Measurements from ENCODE around the gene FAM72B.
"Not testable (repeated sequence)": the region's sequence is repeated elsewhere in the genome, so short reads cannot be mapped to it uniquely, and the experiment has no call there.

FAM72B gene
- total RNA-seq = 0 to 1.3 (median 0.39) reads per million in 9 experiments

DNA sequence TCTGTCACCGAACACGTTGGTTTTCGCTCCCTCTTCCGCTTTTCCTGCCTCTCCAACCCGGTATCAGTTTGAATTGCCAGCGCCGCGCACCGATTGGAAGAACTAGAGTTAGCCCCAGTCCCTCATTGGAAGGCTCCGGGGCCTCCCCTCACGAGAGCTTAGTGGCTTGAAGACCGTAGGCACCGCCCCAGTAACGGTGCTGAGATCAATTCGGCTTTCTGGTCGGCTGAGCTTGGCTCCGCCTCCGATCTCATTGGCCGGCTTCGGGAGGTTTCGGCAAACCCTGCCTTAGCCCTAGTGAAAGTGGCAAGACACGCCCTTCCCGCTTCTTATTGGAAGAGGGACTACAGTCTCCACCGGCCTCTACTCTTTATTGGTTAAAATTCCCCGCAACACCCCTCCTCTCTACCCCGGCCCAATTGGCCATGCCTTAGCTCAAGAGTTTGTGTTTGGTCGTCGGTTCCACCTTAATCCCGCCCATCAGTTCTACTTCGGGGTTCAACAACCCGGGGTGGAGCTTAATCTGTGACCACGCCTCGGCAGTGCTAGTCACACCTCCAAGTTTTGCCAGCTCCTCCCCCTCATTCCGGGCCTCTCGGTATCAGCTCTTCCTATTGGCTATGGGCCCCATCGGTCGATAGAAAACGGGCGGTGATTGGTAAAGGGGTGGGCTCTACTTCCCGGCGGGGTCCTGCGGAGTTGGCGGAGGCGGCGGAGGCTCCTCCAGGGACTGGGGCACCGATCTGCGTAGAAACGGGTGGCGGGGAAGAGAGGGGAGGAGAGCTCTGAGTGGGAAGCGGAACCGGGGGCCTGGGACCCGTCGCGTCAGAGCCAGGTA lies at the start of gene FAM72B, which contains the start of gene SRGAP2C:
FAM72B (minus strand) TSS at position 51 of the 838 bp plus-strand sequence. CDS start 851 bp downstream, outside the sequence.
SRGAP2C (plus strand) TSS at position 686 of the 838 bp plus-strand sequence. CDS start 2,472 bp downstream, outside the sequence.
- not testable (repeated sequence) for H3K36me3 Mint-ChIP-seq (ENCODE audit: insufficient read depth); H3K9me3 Mint-ChIP-seq; H3K27me3 Mint-ChIP-seq; H3K4me1 Mint-ChIP-seq (ENCODE audit: low read depth in 2 of 2)
- ATAC-seq (replicated peaks) (peak; percentile 78), DNase-seq (peak; percentile 91 to 93 (median 91))
- H3K27ac Mint-ChIP-seq = peak within 1 kb of the TSS in 1 of 2 donors; percentile 84
- peak within 1 kb of the TSS; percentile 86 to 87 for H3K4me3 Mint-ChIP-seq

DNA sequence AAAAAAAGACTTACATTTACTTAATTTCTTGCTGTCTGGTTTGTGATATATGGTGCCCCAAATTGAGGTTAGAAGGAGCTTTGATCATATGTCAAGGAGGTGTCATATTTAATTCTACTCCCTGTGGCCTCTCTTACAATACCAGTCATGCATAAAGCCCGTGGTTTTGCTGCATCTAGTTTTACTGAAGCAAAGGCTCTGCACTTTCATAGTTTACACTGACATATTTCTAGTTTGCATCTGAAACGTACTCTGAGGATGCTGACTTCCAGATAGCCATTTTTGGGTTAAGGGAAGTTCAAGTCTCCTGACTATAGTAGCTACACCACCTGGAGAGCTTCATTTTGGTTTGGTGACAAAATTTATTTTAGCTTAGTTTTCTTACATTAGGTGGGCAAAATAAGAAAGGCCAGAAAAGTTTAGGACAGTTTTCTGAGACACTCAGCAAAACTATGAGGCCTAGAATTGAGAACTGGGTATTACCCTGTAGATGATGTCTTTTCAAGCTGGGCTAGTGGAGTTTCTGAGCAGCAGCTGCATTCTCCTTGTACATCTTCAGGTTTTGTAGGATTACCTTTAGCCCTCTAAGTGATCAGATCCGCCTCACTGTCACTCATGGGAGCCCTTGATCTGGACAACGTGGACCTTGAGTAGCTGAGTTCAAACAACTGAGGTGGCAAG lies 48.4 kb upstream of the FAM72B start:
- not testable (repeated sequence) for H3K9me3 Mint-ChIP-seq; H3K4me1 Mint-ChIP-seq (ENCODE audit: low read depth in 2 of 2); DNase-seq; H3K27me3 Mint-ChIP-seq; H3K27ac Mint-ChIP-seq; H3K4me3 Mint-ChIP-seq; H3K36me3 Mint-ChIP-seq (ENCODE audit: insufficient read depth)
- ATAC-seq (replicated peaks) = peak; percentile 32

DNA sequence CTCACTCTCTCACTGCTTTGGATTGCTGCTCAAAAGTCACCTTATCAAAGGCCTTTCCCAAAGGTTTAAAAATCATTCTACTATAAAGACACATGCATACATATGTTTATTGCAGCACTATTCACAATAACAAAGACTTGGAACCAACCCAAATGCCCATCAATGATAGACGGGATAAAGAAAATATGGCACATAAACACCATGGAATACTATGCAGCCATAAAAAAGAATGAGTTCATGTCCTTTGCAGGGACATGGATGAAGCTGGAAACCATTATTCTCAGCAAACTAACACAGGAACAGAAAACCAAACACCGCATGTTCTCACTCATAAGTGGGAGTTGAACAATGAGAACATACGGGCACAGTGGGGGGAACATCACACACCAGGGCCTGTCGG lies 46.5 kb upstream of the FAM72B start:
- not testable (repeated sequence) for H3K36me3 Mint-ChIP-seq (ENCODE audit: insufficient read depth); H3K9me3 Mint-ChIP-seq; H3K4me3 Mint-ChIP-seq; H3K4me1 Mint-ChIP-seq (ENCODE audit: low read depth in 2 of 2); H3K27me3 Mint-ChIP-seq; ATAC-seq (replicated peaks); H3K27ac Mint-ChIP-seq; DNase-seq

DNA sequence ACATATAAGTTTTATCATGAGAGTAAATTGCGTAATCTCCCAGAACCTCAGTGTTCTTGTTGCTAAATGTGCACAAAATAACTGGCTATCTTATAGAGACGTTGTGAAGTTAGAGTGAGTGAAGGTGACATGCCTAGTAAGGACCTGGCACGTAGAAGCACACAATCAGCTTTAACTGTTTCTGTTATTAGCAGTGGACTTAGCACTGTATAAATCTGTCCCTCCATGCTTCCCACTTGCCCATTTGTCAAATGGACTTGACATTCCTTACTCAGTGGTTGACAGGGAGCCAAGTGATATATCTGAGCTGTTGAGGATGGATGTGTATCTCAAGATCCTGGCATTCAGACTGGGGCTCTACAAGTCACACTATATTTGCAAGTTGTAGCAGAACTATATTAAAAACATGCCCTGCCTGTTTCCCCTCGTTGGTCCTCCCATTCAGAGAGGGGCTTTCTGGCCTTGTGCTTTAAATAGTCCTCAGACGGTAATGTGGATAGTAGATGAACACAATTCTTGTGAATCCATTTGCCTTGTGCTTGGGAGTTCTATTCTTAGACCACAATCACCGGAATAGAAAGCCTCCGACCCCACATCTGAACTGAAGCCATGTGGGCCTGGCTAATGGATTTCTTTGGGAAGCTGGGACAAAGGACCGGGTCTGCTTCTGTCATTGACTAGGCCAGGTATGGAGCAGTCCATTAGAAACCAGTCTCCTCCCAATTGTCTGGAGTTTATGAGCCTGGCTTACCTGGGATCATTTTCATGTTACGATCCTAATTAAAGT lies 43.6 kb upstream of the FAM72B start:
- ATAC-seq (replicated peaks); H3K4me1 Mint-ChIP-seq (ENCODE audit: low read depth in 2 of 2); H3K27me3 Mint-ChIP-seq; H3K9me3 Mint-ChIP-seq; DNase-seq; H3K36me3 Mint-ChIP-seq (ENCODE audit: insufficient read depth); H3K27ac Mint-ChIP-seq; H3K4me3 Mint-ChIP-seq: not testable (repeated sequence)

DNA sequence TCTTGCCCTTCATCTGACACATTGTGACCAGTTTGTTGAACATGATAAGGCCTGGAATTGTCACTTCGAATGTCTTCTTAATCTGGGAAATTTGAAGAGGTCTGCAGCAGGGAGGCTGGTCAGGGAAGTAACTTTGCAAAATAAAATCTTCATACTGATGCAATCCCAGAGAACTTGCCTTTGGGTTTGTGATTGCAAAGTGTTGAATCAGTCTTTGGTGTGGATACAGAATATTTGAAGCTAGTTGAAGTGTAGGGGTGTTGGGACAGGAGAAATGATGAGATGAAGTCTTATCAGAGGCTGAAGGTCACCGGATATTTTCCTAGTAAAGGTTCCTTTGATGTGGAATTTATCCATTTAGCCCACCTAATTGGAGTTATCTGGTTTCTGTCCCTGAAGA lies 42.8 kb upstream of the FAM72B start:
- H3K4me1 Mint-ChIP-seq (ENCODE audit: low read depth in 2 of 2); H3K9me3 Mint-ChIP-seq; H3K36me3 Mint-ChIP-seq (ENCODE audit: insufficient read depth); H3K27me3 Mint-ChIP-seq; DNase-seq; H3K27ac Mint-ChIP-seq; ATAC-seq (replicated peaks); H3K4me3 Mint-ChIP-seq: not testable (repeated sequence)

DNA sequence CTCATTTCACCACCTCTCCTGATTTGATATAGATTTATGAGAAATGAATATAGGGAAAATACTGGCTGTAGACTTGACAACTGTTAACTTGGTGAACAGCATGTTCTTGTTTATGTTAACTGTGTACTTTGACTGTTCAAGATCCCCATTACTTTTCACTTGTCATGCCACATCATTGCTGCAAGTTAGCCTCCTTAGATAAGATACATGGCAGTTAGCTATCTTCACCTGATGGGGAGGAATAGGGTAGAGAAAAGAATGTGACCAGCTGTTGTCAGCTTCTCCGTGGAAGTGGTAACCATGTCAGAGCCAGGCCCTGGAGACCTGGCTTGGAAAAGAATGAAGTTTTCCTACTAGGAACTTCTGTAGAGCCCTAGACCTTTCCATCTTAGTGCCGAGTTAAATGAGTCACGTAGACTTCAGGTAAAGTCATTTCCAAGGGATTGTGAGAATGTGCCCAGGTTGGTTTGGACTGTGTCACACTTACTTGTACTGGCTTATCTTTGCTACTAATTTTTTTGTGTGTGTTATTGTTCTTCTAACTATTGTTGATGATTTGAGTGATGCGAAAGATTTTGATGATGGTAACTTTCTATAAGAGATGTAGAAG lies 42.3 kb upstream of the FAM72B start:
- H3K4me1 Mint-ChIP-seq (ENCODE audit: low read depth in 2 of 2); ATAC-seq (replicated peaks): not testable (repeated sequence)

DNA sequence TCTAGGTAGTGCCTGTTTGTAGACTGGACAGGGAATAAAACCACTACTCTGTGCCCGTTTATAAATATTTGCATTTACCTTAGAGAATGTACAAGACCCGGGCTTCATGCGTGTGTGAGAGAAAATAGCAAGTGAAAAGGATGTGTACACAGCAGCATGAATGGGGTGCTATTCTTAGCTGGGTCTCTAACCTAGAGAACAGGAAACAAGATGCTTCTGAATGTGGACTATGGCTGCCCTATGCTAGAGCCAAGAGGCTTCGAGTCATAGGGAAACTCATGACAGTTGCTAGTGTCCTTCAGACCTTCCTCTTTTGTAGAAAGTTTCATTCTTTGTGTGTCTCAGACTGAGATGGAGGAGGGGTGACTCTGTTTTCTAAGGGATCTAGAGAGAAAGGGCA lies 40.6 kb upstream of the FAM72B start:
- not testable (repeated sequence) for H3K9me3 Mint-ChIP-seq; H3K27ac Mint-ChIP-seq; H3K27me3 Mint-ChIP-seq; DNase-seq; H3K4me3 Mint-ChIP-seq; H3K4me1 Mint-ChIP-seq (ENCODE audit: low read depth in 2 of 2); H3K36me3 Mint-ChIP-seq (ENCODE audit: insufficient read depth)
- ATAC-seq (replicated peaks) = peak; percentile 69

More for the DNA sequence above, 42.3 kb upstream of the FAM72B start:
- not testable (repeated sequence) for H3K9me3 Mint-ChIP-seq; H3K27me3 Mint-ChIP-seq; H3K36me3 Mint-ChIP-seq (ENCODE audit: insufficient read depth); H3K27ac Mint-ChIP-seq; DNase-seq; H3K4me3 Mint-ChIP-seq

DNA sequence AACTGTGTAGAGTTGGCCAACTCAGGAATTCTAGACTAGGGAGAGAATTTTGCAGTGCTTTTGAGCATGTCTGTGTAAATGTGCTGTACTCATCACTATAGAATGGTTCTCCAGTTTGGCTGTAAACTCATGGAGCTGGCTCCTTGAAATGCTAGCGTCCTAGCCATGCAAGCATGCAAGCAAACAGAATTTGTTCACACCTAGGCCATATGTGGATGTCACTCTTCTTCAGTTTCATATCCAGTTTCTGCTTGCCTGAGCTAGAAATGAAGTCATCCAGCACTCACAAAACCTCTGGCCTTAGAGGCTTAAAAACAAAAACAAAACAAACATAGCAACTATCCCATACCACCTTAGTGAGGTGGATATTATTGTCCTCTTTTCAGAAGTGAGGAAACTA lies 37.6 kb upstream of the FAM72B start:
- not testable (repeated sequence) for DNase-seq; H3K4me1 Mint-ChIP-seq (ENCODE audit: low read depth in 2 of 2); H3K36me3 Mint-ChIP-seq (ENCODE audit: insufficient read depth); H3K9me3 Mint-ChIP-seq; H3K4me3 Mint-ChIP-seq; H3K27ac Mint-ChIP-seq; H3K27me3 Mint-ChIP-seq
- ATAC-seq (replicated peaks) = peak; percentile 54

DNA sequence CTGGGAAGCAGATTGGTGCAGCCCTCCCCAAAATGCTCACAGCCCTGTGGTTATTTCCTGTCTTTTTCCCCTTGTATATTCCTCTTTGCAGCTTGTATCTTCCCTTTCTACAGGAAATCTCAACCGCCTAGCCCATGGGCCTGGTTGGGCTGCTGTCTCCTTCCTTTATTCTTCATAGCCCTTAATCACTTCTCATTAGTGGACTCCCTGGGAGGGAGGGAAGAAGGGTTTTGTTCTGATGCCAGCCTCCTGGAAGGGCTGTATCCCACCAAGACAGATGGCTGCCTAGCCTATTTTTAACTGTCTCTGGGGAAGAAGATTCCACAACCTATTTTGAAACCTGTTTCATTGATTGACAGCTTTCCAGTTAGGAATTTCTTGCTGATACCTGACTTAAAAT lies 32.5 kb upstream of the FAM72B start:
- not testable (repeated sequence) for H3K4me3 Mint-ChIP-seq; H3K36me3 Mint-ChIP-seq (ENCODE audit: insufficient read depth); H3K9me3 Mint-ChIP-seq; H3K4me1 Mint-ChIP-seq (ENCODE audit: low read depth in 2 of 2); H3K27me3 Mint-ChIP-seq; DNase-seq; H3K27ac Mint-ChIP-seq; ATAC-seq (replicated peaks)

DNA sequence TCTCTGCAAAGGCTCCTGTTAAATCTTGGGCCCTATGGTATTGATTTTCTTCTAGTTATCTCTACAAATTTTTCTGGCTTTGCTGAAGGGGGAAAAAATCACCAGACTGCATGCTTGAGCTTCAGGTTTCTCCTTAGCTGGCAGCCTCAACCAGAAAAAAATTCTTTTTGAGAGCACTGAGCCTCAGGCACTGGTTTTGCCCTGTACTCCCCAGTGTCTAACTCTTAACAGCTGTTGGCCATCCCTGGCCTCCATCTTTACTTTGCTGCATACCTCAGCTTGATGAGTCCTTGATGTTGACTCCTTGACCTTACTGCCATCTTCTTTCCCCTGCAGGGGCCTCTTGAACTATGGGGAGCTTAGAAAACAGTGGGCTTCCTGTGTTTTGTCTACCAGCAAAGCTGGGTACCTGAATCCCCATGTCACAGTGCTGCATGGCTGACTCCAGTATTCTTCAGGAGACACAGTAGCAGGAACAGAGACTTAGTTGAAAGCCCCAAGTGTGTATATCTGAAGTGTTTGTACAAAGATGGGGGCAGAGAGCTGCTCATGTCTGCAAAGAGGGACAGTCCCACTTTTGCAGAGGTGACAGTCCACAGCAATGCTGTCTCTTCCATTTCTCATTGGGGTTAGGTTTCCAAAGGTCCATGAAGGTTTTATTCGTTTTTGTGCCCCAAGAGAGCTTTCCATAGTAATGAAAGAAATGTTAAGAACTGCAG lies 31.7 kb upstream of the FAM72B start:
- H3K36me3 Mint-ChIP-seq (ENCODE audit: insufficient read depth); H3K4me3 Mint-ChIP-seq; H3K27ac Mint-ChIP-seq; DNase-seq; ATAC-seq (replicated peaks); H3K27me3 Mint-ChIP-seq; H3K4me1 Mint-ChIP-seq (ENCODE audit: low read depth in 2 of 2); H3K9me3 Mint-ChIP-seq: not testable (repeated sequence)

DNA sequence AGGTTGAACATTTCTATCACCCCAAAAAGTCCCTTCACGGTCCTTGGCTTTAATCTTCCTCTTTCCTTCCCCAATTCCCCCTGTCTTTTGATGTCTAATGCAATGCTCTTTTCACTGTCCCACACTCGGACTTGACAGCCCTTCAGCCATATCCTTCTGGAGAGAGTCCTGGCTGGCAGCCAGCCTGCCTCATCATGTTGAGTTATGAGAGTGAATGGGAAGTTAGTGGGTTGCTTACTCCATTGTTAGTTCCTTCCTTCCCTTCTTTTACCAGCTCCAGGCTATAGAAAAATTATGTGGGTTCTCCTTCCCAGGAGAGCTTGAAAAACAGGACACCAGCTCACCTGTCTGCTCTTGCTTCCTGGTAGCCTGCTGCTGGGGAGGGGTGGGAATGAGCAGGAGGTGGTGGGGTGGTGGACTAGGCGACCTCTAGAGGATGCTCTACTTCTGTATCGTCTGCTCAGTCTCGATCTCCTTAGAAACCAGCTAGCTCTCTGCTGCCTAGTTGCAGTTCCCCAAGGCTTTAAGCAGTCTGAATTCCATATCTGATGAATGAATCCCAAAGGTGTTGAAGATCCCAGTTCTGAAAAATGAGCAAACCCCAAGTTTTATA lies 30.5 kb upstream of the FAM72B start:
- not testable (repeated sequence) for H3K9me3 Mint-ChIP-seq; ATAC-seq (replicated peaks); H3K27me3 Mint-ChIP-seq; H3K4me3 Mint-ChIP-seq; H3K4me1 Mint-ChIP-seq (ENCODE audit: low read depth in 2 of 2); H3K36me3 Mint-ChIP-seq (ENCODE audit: insufficient read depth); DNase-seq; H3K27ac Mint-ChIP-seq

DNA sequence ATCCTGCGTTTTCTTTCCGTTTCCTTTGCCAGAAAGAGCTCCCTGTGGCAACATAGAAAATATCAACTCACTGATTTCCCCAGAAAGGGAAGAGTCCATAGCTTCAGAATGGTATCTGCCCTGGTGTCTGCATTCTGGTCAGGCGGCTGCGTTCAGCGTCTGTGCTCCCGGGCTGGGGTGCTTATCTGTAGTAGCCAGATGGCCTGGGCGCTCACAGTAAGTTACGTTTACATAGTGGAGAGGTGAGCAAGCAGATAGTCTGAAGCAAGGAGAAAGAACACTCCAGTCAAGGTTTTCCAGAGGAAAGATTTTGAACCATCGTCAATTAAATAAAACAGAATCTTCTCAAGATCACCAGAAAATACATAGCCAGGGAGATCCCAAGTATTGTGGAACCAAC lies 29.4 kb upstream of the FAM72B start:
- not testable (repeated sequence) for H3K27me3 Mint-ChIP-seq; H3K4me3 Mint-ChIP-seq; ATAC-seq (replicated peaks); H3K9me3 Mint-ChIP-seq; H3K27ac Mint-ChIP-seq; DNase-seq; H3K4me1 Mint-ChIP-seq (ENCODE audit: low read depth in 2 of 2); H3K36me3 Mint-ChIP-seq (ENCODE audit: insufficient read depth)

All from effector memory CD8-positive, alpha-beta T cell (primary cell).